Amniotic stem cell (primary cell): ENCODE data around the gene INTS14.

Source experiments
- DNase-seq: peaks from one replicate; lab custom pipeline; 2025; lab: John Stamatoyannopoulos, UW

Gene INTS14

GRCh38 chr15:65530318-65531111, 80.4 kb downstream of the INTS14 start, which contains the start of gene HACD3:
HACD3 (plus strand) TSS chr15:65530463; CDS start chr15:65530632, 169 bp downstream.
- peak; percentile 44 for DNase-seq

- DNase-seq: no peak
Measured at GRCh38 chr15:65529762-65530317, 81.1 kb downstream of the INTS14 start.
